Measurements from ENCODE around the gene CFAP47.
"Not testable (repeated sequence)": the region's sequence is repeated elsewhere in the genome, so short reads cannot be mapped to it uniquely, and the experiment has no call there.

The CFAP47 gene

DNA sequence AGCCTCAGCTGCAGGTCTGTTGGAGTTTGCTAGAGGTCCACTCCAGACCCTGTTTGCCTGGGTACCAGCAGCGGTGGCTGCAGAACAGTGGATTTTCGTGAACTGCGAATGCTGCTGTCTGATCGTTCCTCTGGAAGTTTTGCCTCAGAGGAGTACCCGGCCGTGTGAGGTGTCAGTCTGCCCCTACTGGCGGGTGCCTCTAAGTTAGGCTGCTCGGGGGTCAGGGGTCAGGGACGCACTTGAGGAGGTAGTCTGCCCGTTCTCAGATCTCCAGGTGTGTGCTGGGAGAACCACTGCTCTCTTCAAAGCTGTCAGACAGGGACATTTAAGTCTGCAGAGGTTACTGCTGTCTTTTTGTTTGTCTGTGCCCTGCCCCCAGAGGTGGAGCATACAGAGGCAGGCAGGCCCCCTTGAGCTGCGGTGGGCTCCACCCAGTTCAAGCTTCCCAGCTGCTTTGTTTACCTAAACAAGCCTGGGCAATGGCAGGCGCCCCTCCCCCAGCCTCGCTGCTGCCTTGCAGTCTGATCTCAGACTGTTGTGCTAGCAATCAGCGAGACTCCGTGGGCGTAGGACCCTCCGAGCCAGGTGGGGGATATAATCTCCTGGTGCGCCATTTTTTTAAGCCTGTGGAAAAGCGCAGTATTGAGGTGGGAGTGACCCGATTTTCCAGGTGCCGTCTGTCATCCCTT is 315.4 kb downstream of the CFAP47 start:
- DNase-seq = not testable (repeated sequence)

DNA sequence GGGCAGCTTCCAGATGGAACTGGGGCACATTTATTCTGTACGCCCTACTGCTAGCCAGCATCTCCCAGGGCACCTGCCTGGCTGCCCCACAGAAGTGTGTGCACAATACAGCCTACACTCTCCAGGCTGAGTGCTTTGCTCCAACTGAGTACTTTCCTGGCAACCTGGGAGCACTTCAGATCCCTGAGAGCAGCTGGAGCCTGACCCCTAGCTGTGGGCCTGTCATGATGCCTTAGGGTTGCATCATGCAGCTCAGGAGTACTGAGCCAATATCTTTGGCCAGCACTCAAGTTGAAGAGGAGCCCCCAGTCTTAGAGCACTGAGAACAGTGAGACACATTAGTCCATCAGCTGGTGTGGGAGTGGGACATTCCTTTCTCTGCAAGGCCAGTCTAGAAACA is 321.9 kb downstream of the CFAP47 start:
- no peak for DNase-seq

GRCh38 chrX:36266155-36266554 is 346.6 kb downstream of the CFAP47 start:
- no peak for DNase-seq

DNA sequence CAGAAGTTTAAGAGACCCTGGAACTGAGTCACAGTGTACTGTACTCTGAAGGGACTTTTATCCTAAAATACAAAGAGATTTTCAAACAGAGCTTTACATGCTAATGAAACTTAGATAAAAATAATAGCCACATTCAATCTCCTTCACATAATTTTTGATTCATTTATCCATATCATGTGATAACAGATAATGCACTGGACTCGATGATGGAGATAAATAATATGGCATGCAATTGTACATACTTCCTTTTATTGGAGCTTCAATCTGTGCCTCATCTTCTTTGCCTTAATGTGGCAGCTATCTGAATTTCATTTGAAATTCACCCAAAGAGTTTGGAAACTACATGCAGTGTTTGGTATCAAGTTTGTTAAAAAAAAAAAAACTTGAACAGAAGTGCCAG is 390.6 kb downstream of the CFAP47 start:
- no peak for DNase-seq

DNA sequence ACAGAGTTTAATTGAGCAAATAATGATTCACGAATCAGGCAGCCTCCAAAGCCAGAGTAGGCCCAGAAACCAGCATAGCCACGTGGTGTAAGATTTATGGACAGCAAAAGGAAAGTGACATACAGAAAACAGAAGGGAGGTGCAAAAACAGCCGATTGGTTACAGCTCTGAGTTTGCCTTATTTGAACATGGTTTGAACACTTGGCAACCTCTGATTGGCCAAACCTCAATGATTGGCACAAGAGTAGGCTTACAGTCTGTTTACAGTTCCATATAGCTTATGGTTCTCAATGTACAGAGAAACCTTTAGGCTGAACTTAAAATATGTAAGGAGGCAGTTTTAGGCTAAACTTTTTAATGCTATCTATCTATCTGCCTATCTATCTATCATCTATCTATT is 394.8 kb downstream of the CFAP47 start:
- DNase-seq = no peak

DNA sequence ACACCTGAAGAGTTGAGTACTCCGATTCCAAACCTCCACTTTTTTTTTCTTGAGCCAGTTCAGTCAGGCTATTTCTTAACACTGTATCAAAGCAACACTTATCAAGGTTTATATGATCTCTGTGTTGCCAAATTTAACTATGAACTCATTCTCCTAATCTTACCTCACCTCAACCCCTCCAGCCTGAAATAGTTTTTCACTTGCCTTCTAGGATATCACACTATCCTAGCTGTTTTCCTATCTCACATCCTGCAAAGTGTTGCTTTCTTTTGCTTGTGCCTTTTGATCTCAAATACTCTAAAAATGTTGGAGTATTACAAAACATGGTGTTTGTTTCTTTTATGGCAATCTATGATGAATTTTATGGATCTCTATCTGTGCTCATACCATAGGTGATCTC is 415.0 kb downstream of the CFAP47 start:
- DNase-seq = no peak

- no peak for DNase-seq
Observed at GRCh38 chrX:36336751-36337150, 417.2 kb downstream of the CFAP47 start.

GRCh38 chrX:36344301-36344700 is 424.8 kb downstream of the CFAP47 start:
- DNase-seq = no peak

- DNase-seq = no peak
Observed at GRCh38 chrX:36348509-36348908, 429.0 kb downstream of the CFAP47 start.

DNA sequence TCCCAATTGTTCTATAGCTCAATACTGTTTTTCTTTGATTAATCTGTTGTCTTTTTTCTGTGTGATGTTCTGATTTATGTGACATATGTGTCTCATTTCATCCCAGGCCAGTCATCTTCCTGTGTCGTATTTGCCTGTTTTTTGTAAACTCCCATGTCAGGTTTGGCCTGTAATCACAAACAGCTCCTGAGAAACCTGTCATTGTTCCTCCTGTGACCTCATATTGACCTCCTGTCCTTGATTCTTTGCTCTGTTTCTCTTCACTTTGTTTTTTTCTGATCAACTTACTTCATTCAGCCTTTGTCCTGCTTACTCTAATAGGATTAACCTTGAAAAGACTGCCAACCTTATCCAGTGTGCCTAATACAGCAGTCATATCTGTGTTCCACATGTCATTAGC is 438.3 kb downstream of the CFAP47 start:
- no peak for DNase-seq

GRCh38 chrX:36364262-36364661 is 444.7 kb downstream of the CFAP47 start:
- no peak for DNase-seq

GRCh38 chrX:36383495-36383894 is 464.0 kb downstream of the CFAP47 start:
- DNase-seq = no peak

DNA sequence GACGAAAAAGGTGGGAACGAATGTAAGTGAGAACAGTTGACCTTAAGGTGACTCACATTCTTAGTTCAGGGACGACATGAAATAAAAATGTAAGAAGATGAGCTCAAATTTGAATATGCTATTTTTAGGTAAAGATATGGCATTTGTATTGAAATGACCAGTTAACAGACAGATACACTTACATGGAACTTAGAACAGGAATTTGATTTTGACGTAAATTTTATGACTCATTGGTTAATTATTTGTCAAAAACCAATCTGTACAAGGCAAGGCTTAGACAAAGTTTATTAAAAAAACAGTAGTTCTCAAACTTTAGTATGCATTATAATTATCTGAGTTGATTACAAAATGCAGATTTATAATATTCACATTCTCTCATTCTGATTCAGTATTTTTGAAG is 469.4 kb downstream of the CFAP47 start:
- DNase-seq = no peak

DNA sequence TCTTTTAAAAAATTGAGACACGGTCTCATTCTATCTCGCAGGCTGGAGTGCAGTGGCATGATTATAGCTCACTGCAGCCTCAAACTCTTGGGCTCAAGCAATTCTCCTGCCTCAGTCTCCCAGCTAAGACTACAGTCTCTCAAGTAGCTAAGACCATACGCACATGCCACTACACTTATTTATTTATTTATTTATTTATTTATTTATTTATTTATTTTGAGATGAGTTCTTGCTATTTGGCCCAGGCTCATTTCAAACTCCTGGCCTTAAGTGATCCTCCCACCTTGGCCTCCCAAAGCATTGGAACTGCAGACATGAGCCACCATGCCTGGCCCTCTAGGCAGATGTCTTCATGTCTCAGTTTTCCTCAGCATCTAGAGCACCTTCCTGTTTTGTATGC is 482.2 kb downstream of the CFAP47 start:
- no peak for DNase-seq

DNA sequence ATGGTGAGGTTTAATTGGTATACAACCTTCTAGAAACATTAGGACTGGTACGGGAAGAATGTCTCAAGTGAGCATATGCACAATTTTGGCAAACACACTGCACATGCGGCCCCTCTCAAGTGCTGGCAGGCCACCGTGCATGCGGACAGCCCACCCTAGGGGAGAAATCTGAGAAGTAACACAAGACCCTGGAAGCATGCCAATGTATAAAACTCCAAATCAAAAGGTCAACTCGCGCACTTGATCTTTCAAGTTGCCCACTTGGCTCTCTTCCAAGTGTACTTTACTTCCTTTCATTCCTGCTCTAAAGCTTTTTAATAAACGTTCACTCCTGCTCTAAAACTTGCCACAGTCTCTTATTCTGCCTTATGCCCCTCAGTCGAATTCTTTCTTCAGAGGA is 488.3 kb downstream of the CFAP47 start:
- no peak for DNase-seq

DNA sequence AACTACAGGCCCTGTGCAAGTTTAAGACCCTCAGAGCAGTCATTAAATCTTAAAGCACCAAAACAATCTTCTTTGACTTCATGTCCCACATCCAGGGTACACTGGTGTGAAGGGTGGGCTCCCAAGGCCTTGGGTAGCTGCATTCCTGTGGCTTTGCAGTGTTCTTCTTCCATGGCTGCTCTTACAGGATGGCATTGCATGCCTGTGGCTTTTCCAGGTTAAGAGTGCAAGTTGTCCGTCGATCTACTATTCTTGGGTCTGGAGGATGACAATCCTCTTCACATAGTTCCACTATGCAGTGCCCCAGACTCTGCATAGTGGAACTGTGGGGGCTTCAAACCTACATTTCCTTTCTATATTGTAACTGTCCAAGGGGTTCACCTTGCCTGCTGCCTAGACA is 494.5 kb downstream of the CFAP47 start:
- DNase-seq = no peak

DNA sequence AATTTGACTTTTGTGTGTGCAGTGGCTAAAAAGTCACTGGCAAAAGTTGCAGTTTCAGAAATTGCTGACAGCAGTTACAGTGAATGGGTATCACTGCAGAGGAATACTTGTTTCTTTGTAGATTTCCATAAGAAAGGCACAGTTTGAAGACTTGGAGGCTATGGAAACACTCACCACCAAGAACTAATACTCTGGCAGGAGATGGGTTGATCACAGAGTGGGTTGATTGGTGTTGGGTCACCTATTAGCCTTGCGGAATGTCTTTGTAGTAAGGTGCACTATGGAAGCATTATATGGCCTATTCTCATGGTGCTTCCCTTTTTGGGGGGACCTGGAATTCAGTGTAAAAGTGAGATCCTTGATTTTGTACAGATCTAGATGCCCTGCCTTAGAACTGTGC is 502.8 kb downstream of the CFAP47 start:
- no peak for DNase-seq

- DNase-seq = no peak
Observed at GRCh38 chrX:36431819-36432218, 512.3 kb downstream of the CFAP47 start.

GRCh38 chrX:36434522-36434921 is 515.0 kb downstream of the CFAP47 start:
- DNase-seq = no peak

All from DMS79 (cell line).